Activated naive CD4-positive, alpha-beta T cell treated with anti-CD3 and anti-CD28 coated beads, Interleukin-2, amount 10 ng/mL, durations not matched to agents 7 days and 5 days (primary cell): Measurements from ENCODE around the gene TECPR2.

Source experiments
- CTCF ChIA-PET: fragments of 350-600 bp; sonication (Branson Sonifier 250); formaldehyde crosslinking; loops from one replicate; lab custom pipeline; 2021; ENCODE audit warnings: antibody characterized with exemption; lab: Charles Lee
- DNase-seq: peaks from one replicate; pipeline ENCODE4 v3.0.0-alpha.2; 2020
- H3K27ac Mint-ChIP-seq: one replicate; pipeline ENCODE4 v1.8.0; 2021; ENCODE audit warnings: mild to moderate bottlenecking, moderate library complexity, mixed read lengths
- H3K27me3 Mint-ChIP-seq: one replicate; pipeline ENCODE4 v1.8.0; 2021; ENCODE audit warnings: mild to moderate bottlenecking, mixed read lengths
- H3K36me3 Mint-ChIP-seq: one replicate; pipeline ENCODE4 v1.8.0; 2021; ENCODE audit warnings: mixed read lengths
- H3K4me1 Mint-ChIP-seq: one replicate; pipeline ENCODE4 v1.8.0; 2021; ENCODE audit warnings: mixed read lengths
- H3K4me3 Mint-ChIP-seq: one replicate; pipeline ENCODE4 v1.8.0; 2021; ENCODE audit warnings: mild to moderate bottlenecking, moderate library complexity, mixed read lengths
- H3K9me3 Mint-ChIP-seq: one replicate; pipeline ENCODE4 v1.8.0; 2021; ENCODE audit warnings: mixed read lengths

Gene TECPR2

GRCh38 chr14:102507857-102508312, 145.1 kb downstream of the TECPR2 start:
- Mint-ChIP-seq H3K27me3 (peaks cover 5% of the 10 kb centered on the region), H3K4me1 (peaks cover 19% of the 10 kb centered on the region), H3K36me3 (peaks cover 4% of the 10 kb centered on the region), H3K4me3 (peak overlapping the region; percentile 68), H3K27ac (no peak overlapping the region), H3K9me3 (no peaks in the 10 kb centered on the region)
- DNase-seq, result no peak
- CTCF ChIA-PET, result interaction anchor here (0.8 to 1.3 kb wide), 3 partner anchors 70 to 190 kb away, joined by 3 to 5 read pairs (median 3); no protein-coding TSS in a partner anchor

- H3K27me3 Mint-ChIP-seq, result peaks cover 10% of the 10 kb centered on the region
- H3K4me3 Mint-ChIP-seq, result peak overlapping the region; percentile 68
- peaks cover 4% of the 10 kb centered on the region for H3K36me3 Mint-ChIP-seq
- peaks cover 19% of the 10 kb centered on the region for H3K4me1 Mint-ChIP-seq
- CTCF ChIA-PET, result interaction anchor here (0.8 to 1.3 kb wide), 3 partner anchors 70 to 191 kb away, joined by 3 to 5 read pairs (median 3); no protein-coding TSS in a partner anchor
- no peak overlapping the region for H3K27ac Mint-ChIP-seq
- H3K9me3 Mint-ChIP-seq, result no peaks in the 10 kb centered on the region
- DNase-seq, result no peak
Measured at GRCh38 chr14:102508410-102508773, 145.7 kb downstream of the TECPR2 start.

- Mint-ChIP-seq H3K36me3 (peaks cover 4% of the 10 kb centered on the region), H3K4me3 (peak overlapping the region; percentile 68), H3K27me3 (peaks cover 10% of the 10 kb centered on the region), H3K27ac (peak overlapping the region; percentile 67), H3K4me1 (peaks cover 19% of the 10 kb centered on the region), H3K9me3 (no peaks in the 10 kb centered on the region)
- peak; percentile 43 for DNase-seq
- CTCF ChIA-PET, result interaction anchor here (0.8 to 1.3 kb wide), 3 partner anchors 9 to 72 kb away, joined by 3 to 5 read pairs (median 3); no protein-coding TSS in a partner anchor
Measured at GRCh38 chr14:102508774-102509745, 146.3 kb downstream of the TECPR2 start.

DNA sequence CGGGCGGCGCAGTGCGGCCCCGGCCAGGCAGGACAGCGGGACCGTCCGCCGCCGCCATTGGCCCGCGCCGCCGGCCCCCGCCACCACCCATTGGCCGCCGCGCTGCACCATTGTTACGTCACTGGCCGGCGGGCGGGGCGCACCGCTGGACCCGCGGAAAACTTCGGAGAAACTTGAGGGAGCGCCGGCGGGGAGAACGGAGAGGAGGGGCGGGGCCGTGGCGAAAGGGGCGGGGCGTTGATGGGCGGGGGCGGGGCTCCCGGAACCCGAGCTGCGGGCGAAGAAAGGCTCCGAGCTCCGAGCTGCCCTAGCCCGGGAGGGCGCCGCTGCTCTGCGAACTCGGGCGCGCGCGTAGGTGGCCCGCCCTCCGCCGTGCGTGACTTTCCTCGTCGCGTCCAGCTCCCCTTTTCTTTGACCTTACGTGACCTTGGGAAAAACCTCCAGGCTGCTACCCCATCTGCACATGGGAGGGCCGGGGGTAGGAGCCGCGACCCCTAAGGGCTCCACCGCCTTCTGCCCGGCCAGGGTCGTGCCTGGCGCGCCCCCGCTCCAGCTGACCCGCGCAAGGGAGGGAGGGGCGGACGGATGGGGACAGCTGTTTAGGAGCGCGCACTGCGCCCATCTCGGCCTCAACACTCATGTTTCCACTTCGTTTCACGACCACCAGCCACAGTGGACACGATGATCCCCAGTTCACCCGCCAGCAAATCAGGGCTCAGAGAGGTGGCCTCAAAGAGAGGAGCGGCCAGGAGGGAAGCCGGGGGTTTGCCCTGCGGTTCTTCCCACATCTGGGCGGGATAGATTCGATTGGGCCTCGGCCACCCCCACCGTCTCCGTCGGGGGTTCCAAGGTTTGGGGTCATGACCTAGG, 147.2 kb downstream of the TECPR2 start, which contains the start of gene ANKRD9:
TSS of gene ANKRD9 (minus strand) at position 31 of the 870 bp plus-strand sequence. CDS start 1,887 bp downstream, outside the sequence.
- DNase-seq, result peak; percentile 92
- CTCF ChIA-PET, result interaction anchor here (1.1 kb wide), 1 partner anchor 10 kb away, joined by 3 read pairs; no protein-coding TSS in a partner anchor
- peak within 1 kb of the TSS; percentile 67 for H3K27ac Mint-ChIP-seq

GRCh38 chr14:102510616-102511520, 148.1 kb downstream of the TECPR2 start:
- peaks cover 19% of the 10 kb centered on the region for H3K4me1 Mint-ChIP-seq
- H3K27me3 Mint-ChIP-seq, result peaks cover 24% of the 10 kb centered on the region
- H3K9me3 Mint-ChIP-seq, result no peaks in the 10 kb centered on the region
- peak; percentile 53 for DNase-seq
- peaks cover 4% of the 10 kb centered on the region for H3K36me3 Mint-ChIP-seq
- no peak overlapping the region for H3K27ac Mint-ChIP-seq
- CTCF ChIA-PET, result interaction anchor here (1.1 to 1.7 kb wide), 2 partner anchors 11 to 73 kb away, joined by 3 to 6 read pairs; no protein-coding TSS in a partner anchor
- H3K4me3 Mint-ChIP-seq, result peak overlapping the region; percentile 80

More for the DNA sequence above, 147.2 kb downstream of the TECPR2 start, which contains the start of gene ANKRD9:
- no peaks in the 10 kb centered on the region for H3K9me3 Mint-ChIP-seq
- H3K36me3 Mint-ChIP-seq, result peaks cover 4% of the 10 kb centered on the region
- peaks cover 19% of the 10 kb centered on the region for H3K4me1 Mint-ChIP-seq
- peaks cover 16% of the 10 kb centered on the region for H3K27me3 Mint-ChIP-seq
- peak within 1 kb of the TSS; percentile 80 for H3K4me3 Mint-ChIP-seq

DNA sequence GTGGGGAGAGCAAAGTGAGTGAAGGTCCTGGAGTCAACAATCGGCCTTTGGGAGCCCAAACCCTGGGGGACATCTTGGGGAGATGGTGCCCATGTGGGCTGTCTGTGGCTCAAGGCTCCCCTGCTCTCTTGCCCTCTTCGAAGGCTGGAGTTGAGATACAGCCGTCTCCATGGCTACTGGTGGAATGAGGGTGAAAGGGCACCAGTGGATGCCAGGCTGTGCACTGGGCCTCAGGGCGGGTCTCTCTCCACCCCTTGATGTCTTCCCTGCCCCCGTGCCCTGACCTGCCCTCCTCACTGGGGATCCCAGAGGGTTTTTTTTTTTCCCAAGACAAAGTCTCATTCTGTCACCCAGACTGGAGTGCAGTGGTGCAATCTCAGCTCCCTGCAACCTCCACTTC, 148.8 kb downstream of the TECPR2 start:
- Mint-ChIP-seq H3K4me3 (peak overlapping the region; percentile 33), H3K4me1 (peaks cover 23% of the 10 kb centered on the region), H3K27me3 (peaks cover 28% of the 10 kb centered on the region), H3K36me3 (peaks cover 4% of the 10 kb centered on the region), H3K27ac (no peak overlapping the region), H3K9me3 (no peaks in the 10 kb centered on the region)
- DNase-seq, result no peak
- CTCF ChIA-PET, result interaction anchor here (1.7 kb wide), 1 partner anchor 73 kb away, joined by 6 read pairs; no protein-coding TSS in a partner anchor

- Mint-ChIP-seq H3K4me3 (no peak overlapping the region), H3K27ac (no peak overlapping the region), H3K9me3 (no peaks in the 10 kb centered on the region), H3K27me3 (peaks cover 37% of the 10 kb centered on the region), H3K4me1 (peaks cover 27% of the 10 kb centered on the region), H3K36me3 (peaks cover 1% of the 10 kb centered on the region)
- CTCF ChIA-PET, result interaction anchor here (0.6 to 1.7 kb wide), 2 partner anchors 75 kb away, joined by 3 to 6 read pairs; no protein-coding TSS in a partner anchor
- DNase-seq, result no peak
Measured at GRCh38 chr14:102512793-102513300, 150.1 kb downstream of the TECPR2 start.

GRCh38 chr14:102513899-102514772, 151.4 kb downstream of the TECPR2 start:
- Mint-ChIP-seq H3K27me3 (peaks cover 42% of the 10 kb centered on the region), H3K4me3 (no peak overlapping the region)
- no peak for DNase-seq

GRCh38 chr14:102514987-102515733, 152.4 kb downstream of the TECPR2 start:
- peaks cover 18% of the 10 kb centered on the region for H3K4me1 Mint-ChIP-seq
- no peak for DNase-seq
- peaks cover 51% of the 10 kb centered on the region for H3K27me3 Mint-ChIP-seq
- H3K9me3 Mint-ChIP-seq, result no peaks in the 10 kb centered on the region
- H3K27ac Mint-ChIP-seq, result no peak overlapping the region
- H3K4me3 Mint-ChIP-seq, result peak overlapping the region; percentile 18
- H3K36me3 Mint-ChIP-seq, result no peaks in the 10 kb centered on the region
- CTCF ChIA-PET, result interaction anchor here (0.7 to 2.7 kb wide), 7 partner anchors 8 to 197 kb away, joined by 3 to 15 read pairs (median 4); partner anchors contain the start of gene ZNF839

More at GRCh38 chr14:102513899-102514772, 151.4 kb downstream of the TECPR2 start:
- no peak overlapping the region for H3K27ac Mint-ChIP-seq
- CTCF ChIA-PET, result interaction anchor here (0.6 to 2.7 kb wide), 5 partner anchors 9 to 196 kb away, joined by 3 to 15 read pairs (median 4); partner anchors contain the start of gene ZNF839
- H3K9me3 Mint-ChIP-seq, result no peaks in the 10 kb centered on the region
- H3K4me1 Mint-ChIP-seq, result peaks cover 19% of the 10 kb centered on the region
- no peaks in the 10 kb centered on the region for H3K36me3 Mint-ChIP-seq

DNA sequence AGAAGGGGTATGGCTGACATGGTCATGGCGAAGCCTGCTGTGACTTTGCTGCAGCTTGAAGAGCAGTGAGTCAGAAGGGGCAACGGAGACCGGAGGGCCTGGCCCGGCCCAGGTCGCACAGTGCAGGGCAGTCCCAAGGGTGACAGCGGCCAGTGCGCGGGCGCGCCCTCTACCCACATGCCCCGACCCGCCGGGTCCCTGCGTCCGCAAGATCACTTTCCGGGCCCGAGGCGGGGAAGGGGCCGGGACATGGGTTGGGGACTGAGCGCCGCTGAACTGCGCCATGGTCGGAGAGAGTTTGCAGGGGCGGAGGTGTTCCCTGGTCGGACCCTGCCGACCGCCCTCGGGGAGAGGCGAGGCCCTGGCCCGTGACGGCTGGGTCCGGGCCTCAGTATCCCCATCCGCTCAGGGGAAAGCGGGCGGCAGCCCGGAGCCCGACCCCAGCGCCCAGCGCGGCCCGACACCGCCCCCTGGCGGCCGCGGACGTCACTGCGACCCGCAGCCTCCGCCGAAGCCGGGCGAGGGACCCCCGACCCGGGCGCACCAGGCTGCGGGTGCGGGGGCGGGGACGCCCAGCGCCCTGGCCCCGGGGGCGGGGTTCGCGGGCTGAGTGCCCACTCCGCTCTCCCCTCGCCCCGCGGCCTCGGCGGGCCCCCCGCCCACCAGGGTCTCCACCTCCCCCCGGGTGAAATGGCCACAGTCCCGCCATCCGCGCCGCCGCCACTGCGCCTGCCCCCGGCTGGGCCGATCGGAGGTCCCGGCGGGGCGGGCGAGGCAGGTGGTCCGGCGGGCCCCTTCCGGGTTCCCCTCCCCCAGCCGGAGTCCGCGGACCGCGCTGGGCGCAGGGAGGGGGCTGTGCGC, 154.0 kb downstream of the TECPR2 start:
- peaks cover 51% of the 10 kb centered on the region for H3K27me3 Mint-ChIP-seq

More for the DNA sequence above, 154.0 kb downstream of the TECPR2 start:
- peaks cover 8% of the 10 kb centered on the region for H3K4me1 Mint-ChIP-seq
- H3K4me3 Mint-ChIP-seq, result peak overlapping the region; percentile 64
- peak overlapping the region; percentile 16 for H3K27ac Mint-ChIP-seq
- H3K36me3 Mint-ChIP-seq, result no peaks in the 10 kb centered on the region
- DNase-seq, result peak; percentile 71
- H3K9me3 Mint-ChIP-seq, result no peaks in the 10 kb centered on the region
- CTCF ChIA-PET, result interaction anchor here (0.6 to 2.7 kb wide), 8 partner anchors 8 to 649 kb away, joined by 3 to 15 read pairs (median 4); partner anchors contain the start of gene ZNF839
